HepG2 (cell line): ENCODE measurements around the gene OR2F1. TPM values are rescaled to one million over a fixed set of nuclear protein-coding genes. Genes with fewer than 3 reads are reported as not detected.

Source experiments
- CENPT ChIP-seq: sonication (generic); formaldehyde crosslinking; IDR thresholded peaks from 2 replicates; pipeline ENCODE4 v1.8.0; 2022; ENCODE audit warnings: low read depth, mild to moderate bottlenecking, moderate library complexity, missing genetic modification reagents
- CHD2 ChIP-seq: IDR thresholded peaks from 2 replicates; pipeline ENCODE4 v1.6.1; 2011; ENCODE audit warnings: low read depth, low read length, improper control_type of control experiment
- ETS1 ChIP-seq: sonication (generic); formaldehyde crosslinking; IDR thresholded peaks from 2 replicates; pipeline ENCODE4 v1.4.0; 2020; ENCODE audit warnings: missing genetic modification reagents
- HDAC1 ChIP-seq: sonication (generic); formaldehyde crosslinking; IDR thresholded peaks from 2 replicates; pipeline ENCODE4 v1.5.1; 2020; ENCODE audit warnings: mild to moderate bottlenecking, missing genetic modification reagents
- IRF2 ChIP-seq: IDR thresholded peaks from 2 replicates; pipeline ENCODE4 v1.6.1; 2018; ENCODE audit warnings: missing genetic modification reagents, missing compliant biosample characterization
- RNF219 ChIP-seq: sonication (generic); formaldehyde crosslinking; IDR thresholded peaks from 2 replicates; pipeline ENCODE4 v1.5.0; 2020; ENCODE audit warnings: mild to moderate bottlenecking, missing genetic modification reagents
- RXRB ChIP-seq: IDR thresholded peaks from 2 replicates; pipeline ENCODE4 v1.6.1; 2016; ENCODE audit warnings: borderline replicate concordance, missing genetic modification reagents, missing compliant biosample characterization
- SOX5 ChIP-seq: IDR thresholded peaks from 2 replicates; pipeline ENCODE4 v1.6.1; 2016; ENCODE audit warnings: borderline replicate concordance
- SUZ12 ChIP-seq: fragments of 150-350 bp; IDR thresholded peaks from 2 replicates; pipeline ENCODE4 v1.6.1; 2014; ENCODE audit warnings: low read depth, low read length
- TEAD3 ChIP-seq: optimal IDR thresholded peaks from 2 replicates; pipeline ENCODE3; 2016; ENCODE audit warnings: borderline replicate concordance
- UBTF ChIP-seq: sonication (generic); formaldehyde crosslinking; IDR thresholded peaks from 2 replicates; pipeline ENCODE4 v1.4.0; 2020; ENCODE audit warnings: mild to moderate bottlenecking, missing genetic modification reagents
- ZNF142 ChIP-seq: sonication (generic); formaldehyde crosslinking; IDR thresholded peaks from 2 replicates; pipeline ENCODE4 v1.4.0; 2020; ENCODE audit warnings: missing genetic modification reagents
- ZNF570 ChIP-seq: sonication (generic); formaldehyde crosslinking; IDR thresholded peaks from 2 replicates; pipeline ENCODE4 v1.4.0; 2020; ENCODE audit warnings: mild to moderate bottlenecking, missing genetic modification reagents, borderline replicate concordance
- ZNF713 ChIP-seq: sonication (generic); formaldehyde crosslinking; IDR thresholded peaks from 2 replicates; pipeline ENCODE4 v1.4.0; 2020; ENCODE audit warnings: mild to moderate bottlenecking, missing genetic modification reagents
- polyA plus RNA-seq, 8 experiments: library from polyadenylated mRNA; depleted of rRNA in 3 of 8; stranded (reverse) in 7 of 8; unstranded in 1 of 8; fragments of >200 nt; fragmentation: Illumina TruSeq in 4 of 8; extraction: Trizol in 4 of 8; gene quantifications; 2 replicates each; pipeline versions ENCODE4 v1.2.1 to v1.2.3, GENCODE V29; 2011 to 2016; ENCODE audit warnings: low read depth in 4 of 8, missing spikeins in 1 of 8, mixed read lengths in 1 of 8; ENCODE audit not compliant: insufficient read depth in 1 of 8
- total RNA-seq, 5 experiments: library from RNA; depleted of rRNA; stranded (reverse); fragments of >200 nt; fragmentation: Illumina TruSeq; extraction: Trizol; gene quantifications; 2 replicates each; pipeline ENCODE4 v1.2.3, GENCODE V29; 2016; ENCODE audit warnings: low read depth in 1 of 5

Gene OR2F1
- total and polyA plus RNA-seq, 2 of the 13 experiments (the other 11 are each of a cell fraction or from before 2014, with no cell fraction given), result 0.36 to 1.5 TPM

GRCh38 chr7:143906895-143907294 lies 47.7 kb upstream of the OR2F1 start (continued):
- no peak for TF ChIP-seq RNF219 (CRISPR knock-in tag)
- TF ChIP-seq SUZ12, result no peak
- TF ChIP-seq SOX5 (CRISPR knock-in tag), result peak; percentile 94
- peak; percentile 53; the same call in 1 of the 2 replicates for TF ChIP-seq UBTF (CRISPR knock-in tag)
- peak; percentile 89 for TF ChIP-seq IRF2 (CRISPR knock-in tag)
- peak; percentile 95 for TF ChIP-seq TEAD3 (CRISPR knock-in tag)
- TF ChIP-seq ZNF142 (CRISPR knock-in tag), result 0 out of 2 replicates have a peak, but pooled peaks have one; percentile 36
- peak; percentile 23; the same call in 1 of the 2 replicates for TF ChIP-seq CHD2
- no peak for TF ChIP-seq CENPT
- TF ChIP-seq RXRB (CRISPR knock-in tag), result peak; percentile 99
- TF ChIP-seq HDAC1 (CRISPR knock-in tag), result peak; percentile 90
- no peak for TF ChIP-seq ETS1
- no peak for TF ChIP-seq ZNF570 (CRISPR knock-in tag)
- TF ChIP-seq ZNF713 (CRISPR knock-in tag), result no peak
